MG63 (cell line): Measurements from ENCODE around the gene RNF150. TPM values are rescaled to one million over a fixed set of nuclear protein-coding genes. Genes with fewer than 3 reads are reported as not detected.

Experiments
- DNase-seq: peaks from one replicate; pipeline ENCODE4 v3.0.0-alpha.2; 2020
- H3K27me3 ChIP-seq: fragments of 250-450 bp; sonication (Bioruptor Pico); 2 replicates; pipeline ENCODE4 v1.5.1; 2020; ENCODE audit warnings: mild to moderate bottlenecking, moderate library complexity
- H3K36me3 ChIP-seq: fragments of 250-450 bp; sonication (Bioruptor Pico); 2 replicates; pipeline ENCODE4 v1.5.1; 2020; ENCODE audit warnings: mild to moderate bottlenecking, moderate library complexity
- H3K4me3 ChIP-seq: fragments of 250-450 bp; sonication (Bioruptor Pico); 2 replicates; pipeline ENCODE4 v1.5.1; 2020; ENCODE audit warnings: mild to moderate bottlenecking, moderate library complexity
- H3K9me3 ChIP-seq: fragments of 250-450 bp; sonication (Bioruptor Pico); 2 replicates; pipeline ENCODE4 v1.5.1; 2020; ENCODE audit warnings: mild to moderate bottlenecking, moderate library complexity
- total RNA-seq: library from RNA; depleted of rRNA; stranded (reverse); fragments of >200 nt; shearing (Covaris generic); gene quantifications from 2 replicates; pipeline ENCODE4 v1.2.3, GENCODE V29; 2014; ENCODE audit warnings: low replicate concordance

Gene RNF150
- total RNA-seq, 1 experiment from 2014 or later, result 7.4 TPM

- H3K4me3 ChIP-seq, result no peak overlapping the region
- no peak for DNase-seq
- no peaks in the 10 kb centered on the region for H3K27me3 ChIP-seq
- H3K9me3 ChIP-seq, result no peaks in the 10 kb centered on the region
- no peaks in the 10 kb centered on the region for H3K36me3 ChIP-seq
Measured at GRCh38 chr4:141140391-141141200, 7.3 kb upstream of the RNF150 start.

- Histone ChIP-seq H3K9me3 (no peaks in the 10 kb centered on the region), H3K4me3 (no peak overlapping the region; the same call in 1 of the 2 replicates), H3K27me3 (no peaks in the 10 kb centered on the region), H3K36me3 (no peaks in the 10 kb centered on the region; the same call in 1 of the 2 replicates)
- DNase-seq, result no peak
Measured at GRCh38 chr4:141133999-141134995, 1.0 kb upstream of the RNF150 start.

GRCh38 chr4:141132709-141133145 lies 542 bp downstream of the RNF150 start:
- Histone ChIP-seq H3K9me3 (no peaks in the 10 kb centered on the region), H3K27me3 (no peaks in the 10 kb centered on the region), H3K4me3 (peak overlapping the region; percentile 75), H3K36me3 (no peaks in the 10 kb centered on the region; the same call in 1 of the 2 replicates)
- peak; percentile 45 for DNase-seq

GRCh38 chr4:141132072-141132708 lies 1.1 kb downstream of the RNF150 start:
- DNase-seq, result peak; percentile 16
- no peaks in the 10 kb centered on the region for H3K27me3 ChIP-seq
- peak overlapping the region; percentile 75 for H3K4me3 ChIP-seq
- no peaks in the 10 kb centered on the region for H3K9me3 ChIP-seq
- no peaks in the 10 kb centered on the region; the same call in 1 of the 2 replicates for H3K36me3 ChIP-seq

- H3K27me3 ChIP-seq, result no peaks in the 10 kb centered on the region
- peak overlapping the region; percentile 75 for H3K4me3 ChIP-seq
- H3K9me3 ChIP-seq, result no peaks in the 10 kb centered on the region
- no peaks in the 10 kb centered on the region; the same call in 1 of the 2 replicates for H3K36me3 ChIP-seq
- no peak for DNase-seq
Measured at GRCh38 chr4:141131723-141132071, 1.6 kb downstream of the RNF150 start.

GRCh38 chr4:141130947-141131605 lies 2.2 kb downstream of the RNF150 start:
- H3K36me3 ChIP-seq, result no peaks in the 10 kb centered on the region; the same call in 1 of the 2 replicates
- no peak for DNase-seq
- H3K27me3 ChIP-seq, result no peaks in the 10 kb centered on the region
- H3K4me3 ChIP-seq, result peak overlapping the region; percentile 75
- H3K9me3 ChIP-seq, result no peaks in the 10 kb centered on the region

GRCh38 chr4:141127884-141128283 lies 5.4 kb downstream of the RNF150 start:
- DNase-seq, result no peak
- no peaks in the 10 kb centered on the region for H3K9me3 ChIP-seq
- no peaks in the 10 kb centered on the region; the same call in 1 of the 2 replicates for H3K36me3 ChIP-seq
- H3K27me3 ChIP-seq, result no peaks in the 10 kb centered on the region
- H3K4me3 ChIP-seq, result no peak overlapping the region

- no peak for DNase-seq
- Histone ChIP-seq H3K27me3 (no peaks in the 10 kb centered on the region), H3K36me3 (no peaks in the 10 kb centered on the region; the same call in 1 of the 2 replicates), H3K9me3 (no peaks in the 10 kb centered on the region), H3K4me3 (no peak overlapping the region)
Measured at GRCh38 chr4:141126769-141127168, 6.5 kb downstream of the RNF150 start.

GRCh38 chr4:141124224-141124623 lies 9.0 kb downstream of the RNF150 start:
- DNase-seq, result no peak
- no peak overlapping the region for H3K4me3 ChIP-seq
- H3K9me3 ChIP-seq, result no peaks in the 10 kb centered on the region
- H3K36me3 ChIP-seq, result no peaks in the 10 kb centered on the region
- no peaks in the 10 kb centered on the region for H3K27me3 ChIP-seq

GRCh38 chr4:141121768-141122454 lies 11.4 kb downstream of the RNF150 start:
- Histone ChIP-seq H3K27me3 (no peaks in the 10 kb centered on the region), H3K36me3 (no peaks in the 10 kb centered on the region; the same call in 1 of the 2 replicates)
- no peak for DNase-seq

GRCh38 chr4:141121101-141121500 lies 12.2 kb downstream of the RNF150 start:
- no peak for DNase-seq

More at GRCh38 chr4:141121768-141122454, 11.4 kb downstream of the RNF150 start:
- Histone ChIP-seq H3K9me3 (no peaks in the 10 kb centered on the region), H3K4me3 (no peak overlapping the region)

GRCh38 chr4:141120036-141120593 lies 13.2 kb downstream of the RNF150 start:
- H3K9me3 ChIP-seq, result no peaks in the 10 kb centered on the region
- no peak for DNase-seq
- H3K27me3 ChIP-seq, result no peaks in the 10 kb centered on the region
- H3K36me3 ChIP-seq, result no peaks in the 10 kb centered on the region; the same call in 1 of the 2 replicates
- H3K4me3 ChIP-seq, result no peak overlapping the region

More at GRCh38 chr4:141121101-141121500, 12.2 kb downstream of the RNF150 start:
- Histone ChIP-seq H3K9me3 (no peaks in the 10 kb centered on the region), H3K36me3 (no peaks in the 10 kb centered on the region; the same call in 1 of the 2 replicates), H3K27me3 (no peaks in the 10 kb centered on the region), H3K4me3 (no peak overlapping the region)

- Histone ChIP-seq H3K27me3 (no peaks in the 10 kb centered on the region), H3K4me3 (no peak overlapping the region), H3K9me3 (no peaks in the 10 kb centered on the region), H3K36me3 (no peaks in the 10 kb centered on the region; the same call in 1 of the 2 replicates)
- no peak for DNase-seq
Measured at GRCh38 chr4:141119071-141119470, 14.2 kb downstream of the RNF150 start.

- H3K27me3 ChIP-seq, result no peaks in the 10 kb centered on the region
- H3K9me3 ChIP-seq, result no peaks in the 10 kb centered on the region
- DNase-seq, result no peak
- H3K4me3 ChIP-seq, result no peak overlapping the region
- no peaks in the 10 kb centered on the region; the same call in 1 of the 2 replicates for H3K36me3 ChIP-seq
Measured at GRCh38 chr4:141118381-141118780, 14.9 kb downstream of the RNF150 start.

GRCh38 chr4:141117935-141118334 lies 15.3 kb downstream of the RNF150 start:
- DNase-seq, result no peak
- no peaks in the 10 kb centered on the region for H3K27me3 ChIP-seq

More at GRCh38 chr4:141117935-141118334, 15.3 kb downstream of the RNF150 start:
- no peaks in the 10 kb centered on the region for H3K9me3 ChIP-seq
- no peak overlapping the region for H3K4me3 ChIP-seq
- H3K36me3 ChIP-seq, result no peaks in the 10 kb centered on the region; the same call in 1 of the 2 replicates
